ENCODE results near the gene GMPS.
"Not testable (repeated sequence)": the region's sequence is repeated elsewhere in the genome, so short reads cannot be mapped to it uniquely, and the experiment has no call there.

DNA sequence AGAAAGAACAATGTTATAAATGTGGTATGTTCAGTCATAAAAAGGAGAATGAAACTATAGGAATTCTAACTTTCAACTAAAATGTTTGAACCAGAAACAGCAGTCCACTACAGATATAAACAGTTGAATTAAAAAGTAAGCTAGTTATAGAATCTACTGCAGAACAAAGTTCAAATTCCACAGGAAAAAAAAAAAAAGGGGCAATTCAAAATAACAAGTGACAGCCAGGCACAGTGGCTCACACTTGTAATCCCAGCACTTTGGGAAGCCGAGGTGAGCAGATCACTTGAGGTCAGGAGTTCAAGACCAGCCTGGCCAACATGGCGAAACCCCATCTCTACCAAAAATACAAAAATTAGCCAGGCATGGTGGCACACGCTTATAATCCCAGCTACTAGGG lies 21.0 kb upstream of the GMPS start:
- TF ChIP-seq, protein P1, sequence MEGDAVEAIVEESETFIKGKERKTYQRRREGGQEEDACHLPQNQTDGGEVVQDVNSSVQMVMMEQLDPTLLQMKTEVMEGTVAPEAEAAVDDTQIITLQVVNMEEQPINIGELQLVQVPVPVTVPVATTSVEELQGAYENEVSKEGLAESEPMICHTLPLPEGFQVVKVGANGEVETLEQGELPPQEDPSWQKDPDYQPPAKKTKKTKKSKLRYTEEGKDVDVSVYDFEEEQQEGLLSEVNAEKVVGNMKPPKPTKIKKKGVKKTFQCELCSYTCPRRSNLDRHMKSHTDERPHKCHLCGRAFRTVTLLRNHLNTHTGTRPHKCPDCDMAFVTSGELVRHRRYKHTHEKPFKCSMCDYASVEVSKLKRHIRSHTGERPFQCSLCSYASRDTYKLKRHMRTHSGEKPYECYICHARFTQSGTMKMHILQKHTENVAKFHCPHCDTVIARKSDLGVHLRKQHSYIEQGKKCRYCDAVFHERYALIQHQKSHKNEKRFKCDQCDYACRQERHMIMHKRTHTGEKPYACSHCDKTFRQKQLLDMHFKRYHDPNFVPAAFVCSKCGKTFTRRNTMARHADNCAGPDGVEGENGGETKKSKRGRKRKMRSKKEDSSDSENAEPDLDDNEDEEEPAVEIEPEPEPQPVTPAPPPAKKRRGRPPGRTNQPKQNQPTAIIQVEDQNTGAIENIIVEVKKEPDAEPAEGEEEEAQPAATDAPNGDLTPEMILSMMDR (IDR thresholded peaks at IDR 0.05): not testable (repeated sequence)
- TF ChIP-seq POLR2AphosphoS5, POLR2A, EP300 (IDR thresholded peaks at IDR 0.05): not testable (repeated sequence)

Data from gastroesophageal sphincter (tissue), 3 donors.